ENCODE measurements around the gene PLA2G3.

- TF ChIP-seq CTCF (IDR thresholded peaks at IDR 0.05; ENCODE audit: control extremely low read depth in 1 of 3, insufficient read depth in 1 of 3, low read depth in 1 of 3, low read length in 3 of 3) (no peak), POLR2A (IDR thresholded peaks at IDR 0.05; ENCODE audit: control extremely low read depth in 1 of 2, low read depth in 2 of 2, low read length in 2 of 2) (no peak), EP300 (IDR thresholded peaks at IDR 0.05; ENCODE audit: borderline replicate concordance in 1 of 2, low read depth in 2 of 2, low read length in 2 of 2) (no peak), CEBPB (IDR thresholded peaks at IDR 0.05; ENCODE audit: low read depth, low read length) (no peak), HDAC2 (IDR thresholded peaks at IDR 0.05; ENCODE audit: borderline replicate concordance in 1 of 2, low read depth in 2 of 2, low read length in 2 of 2) (no peak), SUZ12 (IDR thresholded peaks at IDR 0.05; ENCODE audit: low read length) (no peak), ATF3 (IDR thresholded peaks at IDR 0.05; ENCODE audit: insufficient read depth, low read depth, low read length) (no peak), RBBP5 (IDR thresholded peaks at IDR 0.05; ENCODE audit: borderline replicate concordance, low read depth, low read length) (no peak), GABPA (IDR thresholded peaks at IDR 0.05; ENCODE audit: borderline replicate concordance, insufficient read depth, low read length) (no peak), ZNF274 (IDR thresholded peaks at IDR 0.05; ENCODE audit: borderline replicate concordance, extremely low read depth, low read length) (no peak), TAF1 (IDR thresholded peaks at IDR 0.05; ENCODE audit: low read depth, low read length) (no peak), KDM1A (IDR thresholded peaks at IDR 0.05; ENCODE audit: borderline replicate concordance, low read length) (no peak)
Measured at GRCh38 chr22:31120230-31120629, 20.1 kb downstream of the PLA2G3 start.

All from H1 (cell line).